Measurements from ENCODE around the gene NPFFR1.
"Not testable (repeated sequence)": the region's sequence is repeated elsewhere in the genome, so short reads cannot be mapped to it uniquely, and the experiment has no call there.

DNA sequence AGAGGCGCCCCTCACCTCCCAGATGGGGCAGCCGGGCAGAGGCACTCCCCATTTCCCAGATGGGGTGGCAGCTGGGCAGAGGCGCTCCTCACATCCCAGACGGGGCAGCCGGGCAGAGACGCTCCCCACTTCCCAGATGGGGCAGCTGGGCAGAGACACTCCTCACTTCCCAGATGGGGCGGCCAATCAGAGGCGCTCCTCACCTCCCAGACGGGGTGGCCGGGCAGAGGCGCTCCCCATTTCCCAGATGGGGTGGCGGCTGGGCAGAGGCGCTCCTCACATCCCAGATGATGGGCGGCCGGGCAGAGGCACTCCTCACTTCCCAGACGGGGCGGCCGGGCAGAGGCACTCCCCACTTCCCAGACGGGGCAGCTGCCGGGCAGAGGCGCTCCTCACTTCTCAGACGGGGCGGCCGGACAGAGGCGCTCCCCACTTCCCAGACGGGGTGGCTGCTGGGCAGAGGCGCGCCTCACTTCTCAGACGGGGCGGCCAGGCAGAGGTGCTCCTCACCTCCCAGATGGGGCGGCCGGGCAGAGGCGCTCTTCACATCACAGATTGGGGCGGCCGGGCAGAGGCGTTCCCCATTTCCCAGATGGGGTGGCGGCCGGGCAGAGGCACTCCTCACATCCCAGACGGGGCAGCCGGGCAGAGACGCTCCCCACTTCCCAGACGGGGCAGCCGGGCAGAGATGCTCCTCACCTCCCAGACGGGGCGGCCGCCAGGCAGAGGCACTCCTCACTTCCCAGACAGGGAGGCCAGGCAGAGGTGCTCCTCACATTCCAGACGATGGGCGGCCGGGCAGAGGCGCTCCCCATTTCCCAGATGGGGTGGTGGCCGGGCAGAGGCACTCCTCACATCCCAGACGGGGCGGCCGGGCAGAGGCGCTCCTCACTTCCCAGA, 44.5 kb downstream of the NPFFR1 start:
- TF ChIP-seq, protein P1, sequence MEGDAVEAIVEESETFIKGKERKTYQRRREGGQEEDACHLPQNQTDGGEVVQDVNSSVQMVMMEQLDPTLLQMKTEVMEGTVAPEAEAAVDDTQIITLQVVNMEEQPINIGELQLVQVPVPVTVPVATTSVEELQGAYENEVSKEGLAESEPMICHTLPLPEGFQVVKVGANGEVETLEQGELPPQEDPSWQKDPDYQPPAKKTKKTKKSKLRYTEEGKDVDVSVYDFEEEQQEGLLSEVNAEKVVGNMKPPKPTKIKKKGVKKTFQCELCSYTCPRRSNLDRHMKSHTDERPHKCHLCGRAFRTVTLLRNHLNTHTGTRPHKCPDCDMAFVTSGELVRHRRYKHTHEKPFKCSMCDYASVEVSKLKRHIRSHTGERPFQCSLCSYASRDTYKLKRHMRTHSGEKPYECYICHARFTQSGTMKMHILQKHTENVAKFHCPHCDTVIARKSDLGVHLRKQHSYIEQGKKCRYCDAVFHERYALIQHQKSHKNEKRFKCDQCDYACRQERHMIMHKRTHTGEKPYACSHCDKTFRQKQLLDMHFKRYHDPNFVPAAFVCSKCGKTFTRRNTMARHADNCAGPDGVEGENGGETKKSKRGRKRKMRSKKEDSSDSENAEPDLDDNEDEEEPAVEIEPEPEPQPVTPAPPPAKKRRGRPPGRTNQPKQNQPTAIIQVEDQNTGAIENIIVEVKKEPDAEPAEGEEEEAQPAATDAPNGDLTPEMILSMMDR (IDR thresholded peaks at IDR 0.05): not testable (repeated sequence)
- TF ChIP-seq POLR2AphosphoS5 (IDR thresholded peaks at IDR 0.05): not testable (repeated sequence)
